Measurements from ENCODE around the gene KCTD20.

The KCTD20 gene

GRCh38 chr6:36510365-36510764 lies 67.6 kb downstream of the KCTD20 start:
- TF ChIP-seq CTCF (conservative IDR thresholded peaks at IDR 0.05; ENCODE audit: low read length) (no peak), EZH2phosphoT487 (IDR thresholded peaks at IDR 0.05; ENCODE audit: borderline replicate concordance) (no peak)
- H3F3A ChIP-seq (ENCODE audit: low read depth), result no peaks in the 10 kb centered on the region
- H4K20me1 ChIP-seq (ENCODE audit: insufficient read depth, low read length, poor library complexity, severe bottlenecking), result no peaks in the 10 kb centered on the region
- H3K9ac ChIP-seq (ENCODE audit: low read depth, low read length, poor library complexity, severe bottlenecking), result no peak overlapping the region
- no peak overlapping the region for H3K4me3 ChIP-seq (ENCODE audit: low read length, poor library complexity, severe bottlenecking)
- H3K79me2 ChIP-seq (ENCODE audit: insufficient read depth, low read length), result no peaks in the 10 kb centered on the region
- no peak overlapping the region for H3K4me2 ChIP-seq (ENCODE audit: low read depth, low read length, poor library complexity, severe bottlenecking)
- H3K27me3 ChIP-seq (ENCODE audit: insufficient read depth, low read length, poor library complexity, severe bottlenecking), result no peaks in the 10 kb centered on the region
- H3K4me1 ChIP-seq (ENCODE audit: insufficient read depth, low read length, poor library complexity, severe bottlenecking), result no peaks in the 10 kb centered on the region
- H3K36me3 ChIP-seq (ENCODE audit: insufficient read depth, low read length), result peaks cover 75% of the 10 kb centered on the region
- no peaks in the 10 kb centered on the region for H3K9me2 ChIP-seq (replicated peaks; ENCODE audit: low read depth, low read length)
- no peaks in the 10 kb centered on the region for H3K9me3 ChIP-seq (ENCODE audit: insufficient read depth, low read depth, low read length)
- H2AFZ ChIP-seq (ENCODE audit: low read length), result no peak overlapping the region

GRCh38 chr6:36514554-36515456 lies 72.0 kb downstream of the KCTD20 start:
- H2AFZ ChIP-seq (ENCODE audit: low read length), result no peak overlapping the region
- H3F3A ChIP-seq (ENCODE audit: low read depth), result no peaks in the 10 kb centered on the region
- no peaks in the 10 kb centered on the region for H3K9me3 ChIP-seq (ENCODE audit: insufficient read depth, low read depth, low read length)
- H4K20me1 ChIP-seq (ENCODE audit: insufficient read depth, low read length, poor library complexity, severe bottlenecking), result no peaks in the 10 kb centered on the region
- TF ChIP-seq CTCF (conservative IDR thresholded peaks at IDR 0.05; ENCODE audit: low read length), result no peak
- TF ChIP-seq EZH2phosphoT487 (IDR thresholded peaks at IDR 0.05; ENCODE audit: borderline replicate concordance), result no peak
- no peaks in the 10 kb centered on the region for H3K9me2 ChIP-seq (replicated peaks; ENCODE audit: low read depth, low read length)
- no peaks in the 10 kb centered on the region for H3K4me1 ChIP-seq (ENCODE audit: insufficient read depth, low read length, poor library complexity, severe bottlenecking)
- H3K4me3 ChIP-seq (ENCODE audit: low read length, poor library complexity, severe bottlenecking), result no peak overlapping the region
- peaks cover 92% of the 10 kb centered on the region for H3K36me3 ChIP-seq (ENCODE audit: insufficient read depth, low read length)
- H3K27me3 ChIP-seq (ENCODE audit: insufficient read depth, low read length, poor library complexity, severe bottlenecking), result no peaks in the 10 kb centered on the region
- no peak overlapping the region for H3K4me2 ChIP-seq (ENCODE audit: low read depth, low read length, poor library complexity, severe bottlenecking)
- no peak overlapping the region for H3K9ac ChIP-seq (ENCODE audit: low read depth, low read length, poor library complexity, severe bottlenecking)
- no peaks in the 10 kb centered on the region for H3K79me2 ChIP-seq (ENCODE audit: insufficient read depth, low read length)

DNA sequence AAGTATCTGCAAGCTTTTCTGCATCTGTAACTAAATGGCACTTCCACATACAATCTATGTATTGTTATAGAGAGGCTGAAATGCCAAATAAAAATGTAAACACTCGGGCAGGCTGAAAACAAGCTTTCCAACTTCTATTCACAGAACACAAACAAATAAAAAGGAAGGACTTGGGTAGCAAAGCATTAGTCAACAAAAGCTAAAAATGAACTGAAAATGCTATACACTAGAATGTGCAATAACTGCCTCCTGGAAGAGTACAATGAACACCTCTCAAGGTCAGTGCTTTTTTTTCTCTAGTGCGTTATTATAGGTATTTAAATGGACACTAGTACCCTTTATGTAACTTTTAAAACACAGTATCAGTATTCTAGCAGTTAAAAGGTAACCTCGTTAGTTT lies 73.0 kb downstream of the KCTD20 start:
- Histone ChIP-seq H3K9me3 (ENCODE audit: insufficient read depth, low read depth, low read length) (no peaks in the 10 kb centered on the region), H3K4me3 (ENCODE audit: low read length, poor library complexity, severe bottlenecking) (no peak overlapping the region), H4K20me1 (ENCODE audit: insufficient read depth, low read length, poor library complexity, severe bottlenecking) (no peaks in the 10 kb centered on the region), H3K27me3 (ENCODE audit: insufficient read depth, low read length, poor library complexity, severe bottlenecking) (no peaks in the 10 kb centered on the region), H2AFZ (ENCODE audit: low read length) (no peak overlapping the region), H3K9me2 (replicated peaks; ENCODE audit: low read depth, low read length) (no peaks in the 10 kb centered on the region), H3K9ac (ENCODE audit: low read depth, low read length, poor library complexity, severe bottlenecking) (no peak overlapping the region), H3K4me1 (ENCODE audit: insufficient read depth, low read length, poor library complexity, severe bottlenecking) (no peaks in the 10 kb centered on the region), H3K36me3 (ENCODE audit: insufficient read depth, low read length) (peaks cover 93% of the 10 kb centered on the region), H3K4me2 (ENCODE audit: low read depth, low read length, poor library complexity, severe bottlenecking) (no peak overlapping the region), H3F3A (ENCODE audit: low read depth) (no peaks in the 10 kb centered on the region), H3K79me2 (ENCODE audit: insufficient read depth, low read length) (no peaks in the 10 kb centered on the region)
- no peak for TF ChIP-seq CTCF (conservative IDR thresholded peaks at IDR 0.05; ENCODE audit: low read length)
- TF ChIP-seq EZH2phosphoT487 (IDR thresholded peaks at IDR 0.05; ENCODE audit: borderline replicate concordance), result no peak
